ENCODE data around the gene TMEM235.

DNA sequence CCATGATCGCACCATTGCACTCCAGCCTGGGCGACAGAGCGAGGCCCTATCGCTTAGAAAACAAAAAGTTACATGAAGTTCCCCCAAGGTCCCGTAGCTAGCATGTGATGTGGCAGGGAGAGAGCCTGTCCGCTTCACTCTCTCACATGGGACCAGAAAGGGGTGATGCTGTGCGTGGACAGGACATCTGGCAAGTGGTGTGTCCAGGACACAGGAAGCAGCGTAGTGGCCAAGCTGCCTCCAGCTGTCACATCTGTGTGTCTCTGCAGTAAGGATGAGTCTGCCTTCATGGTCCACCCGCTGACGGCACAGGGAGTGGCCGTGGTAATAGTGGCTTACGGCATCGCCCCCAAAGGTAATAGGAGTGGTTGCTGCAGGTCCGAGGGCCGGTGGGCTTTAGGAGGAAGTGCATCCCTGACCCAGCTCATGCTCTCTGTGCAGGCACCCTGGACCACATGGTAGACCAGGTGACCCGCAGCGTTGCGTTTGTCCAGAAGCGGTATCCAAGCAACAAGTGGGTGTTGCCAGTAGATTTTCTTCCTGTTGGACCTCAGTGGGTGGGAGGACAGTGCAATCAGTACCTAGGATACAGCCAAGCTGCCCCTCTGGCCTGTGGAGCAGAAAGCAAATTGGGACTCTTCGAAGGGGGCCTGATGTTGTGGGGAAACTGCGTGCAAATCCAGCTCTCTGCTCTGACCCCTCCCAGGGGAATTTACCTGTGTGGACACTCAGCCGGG is 26.9 kb upstream of the TMEM235 start:
- no peak for TF ChIP-seq EZH2phosphoT487 (IDR thresholded peaks at IDR 0.05; ENCODE audit: borderline replicate concordance, low read depth, low read length)
- TF ChIP-seq, protein P1, sequence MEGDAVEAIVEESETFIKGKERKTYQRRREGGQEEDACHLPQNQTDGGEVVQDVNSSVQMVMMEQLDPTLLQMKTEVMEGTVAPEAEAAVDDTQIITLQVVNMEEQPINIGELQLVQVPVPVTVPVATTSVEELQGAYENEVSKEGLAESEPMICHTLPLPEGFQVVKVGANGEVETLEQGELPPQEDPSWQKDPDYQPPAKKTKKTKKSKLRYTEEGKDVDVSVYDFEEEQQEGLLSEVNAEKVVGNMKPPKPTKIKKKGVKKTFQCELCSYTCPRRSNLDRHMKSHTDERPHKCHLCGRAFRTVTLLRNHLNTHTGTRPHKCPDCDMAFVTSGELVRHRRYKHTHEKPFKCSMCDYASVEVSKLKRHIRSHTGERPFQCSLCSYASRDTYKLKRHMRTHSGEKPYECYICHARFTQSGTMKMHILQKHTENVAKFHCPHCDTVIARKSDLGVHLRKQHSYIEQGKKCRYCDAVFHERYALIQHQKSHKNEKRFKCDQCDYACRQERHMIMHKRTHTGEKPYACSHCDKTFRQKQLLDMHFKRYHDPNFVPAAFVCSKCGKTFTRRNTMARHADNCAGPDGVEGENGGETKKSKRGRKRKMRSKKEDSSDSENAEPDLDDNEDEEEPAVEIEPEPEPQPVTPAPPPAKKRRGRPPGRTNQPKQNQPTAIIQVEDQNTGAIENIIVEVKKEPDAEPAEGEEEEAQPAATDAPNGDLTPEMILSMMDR (conservative IDR thresholded peaks at IDR 0.05; ENCODE audit: low read length), result no peak
